H9 (cell line): ENCODE measurements around the gene NDUFA1. TPM values are rescaled to one million over a fixed set of nuclear protein-coding genes. Genes with fewer than 3 reads are reported as not detected.
"Not testable (repeated sequence)": the region's sequence is repeated elsewhere in the genome, so short reads cannot be mapped to it uniquely, and the experiment has no call there.

Experiments used
- DNase-seq: peaks from one replicate; pipeline ENCODE4 v3.0.0-alpha.2; 2017
- H2AFZ ChIP-seq: one replicate; pipeline ENCODE4 v1.6.1; 2013; ENCODE audit warnings: mild to moderate bottlenecking, low read length, control low read depth, moderate library complexity
- H2AK5ac ChIP-seq: 2 replicates; pipeline ENCODE4 v1.6.1; 2013; ENCODE audit warnings: low read length, control low read depth, mixed read lengths; ENCODE audit not compliant: insufficient read length
- H2BK120ac ChIP-seq: one replicate; pipeline ENCODE4 v1.6.1; 2013; ENCODE audit warnings: low read depth, mild to moderate bottlenecking, low read length, control low read depth, inconsistent platforms; ENCODE audit not compliant: poor library complexity, severe bottlenecking
- H2BK12ac ChIP-seq: 2 replicates; pipeline ENCODE4 v1.6.1; 2013; ENCODE audit warnings: low read length, control low read depth, mixed read lengths, low read depth; ENCODE audit not compliant: insufficient read length
- H2BK15ac ChIP-seq: 2 replicates; pipeline ENCODE4 v1.6.1; 2013; ENCODE audit warnings: low read depth, low read length, control low read depth
- H2BK20ac ChIP-seq: one replicate; pipeline ENCODE4 v1.6.1; 2013; ENCODE audit warnings: low read depth, mild to moderate bottlenecking, low read length, control low read depth, inconsistent platforms; ENCODE audit not compliant: poor library complexity, severe bottlenecking
- H2BK5ac ChIP-seq: 2 replicates; pipeline ENCODE4 v1.6.1; 2013; ENCODE audit warnings: low read length, control low read depth, mixed read lengths; ENCODE audit not compliant: insufficient read length
- H3K14ac ChIP-seq: 2 replicates; pipeline ENCODE4 v1.6.1; 2013; ENCODE audit warnings: low read length, control low read depth; ENCODE audit not compliant: insufficient read depth
- H3K18ac ChIP-seq: 2 replicates; pipeline ENCODE4 v1.6.1; 2013; ENCODE audit warnings: low read depth, mild to moderate bottlenecking, mixed read lengths, low read length, control low read depth; ENCODE audit not compliant: insufficient read length
- H3K23ac ChIP-seq: 2 replicates; pipeline ENCODE4 v1.6.1; 2013; ENCODE audit warnings: low read length, control low read depth, mixed read lengths, low read depth; ENCODE audit not compliant: insufficient read length
- H3K23me2 ChIP-seq: 2 replicates; pipeline ENCODE4 v1.6.1; 2013; ENCODE audit warnings: low read depth, mild to moderate bottlenecking, mixed read lengths, low read length, control low read depth; ENCODE audit not compliant: insufficient read length, poor library complexity, severe bottlenecking
- H3K27ac ChIP-seq: 2 replicates; pipeline ENCODE4 v1.5.1; 2013; ENCODE audit warnings: low read length, control low read depth, mixed read lengths, low read depth; ENCODE audit not compliant: insufficient read length
- H3K27me3 ChIP-seq: 2 replicates; pipeline ENCODE4 v1.6.1; 2013; ENCODE audit warnings: low read length, control low read depth, inconsistent platforms; ENCODE audit not compliant: insufficient read depth
- H3K4ac ChIP-seq: 2 replicates; pipeline ENCODE4 v1.6.1; 2013; ENCODE audit warnings: low read depth, mild to moderate bottlenecking, control low read depth, inconsistent platforms, low read length, moderate library complexity
- H3K4me1 ChIP-seq: 2 replicates; pipeline ENCODE4 v1.6.1; 2013; ENCODE audit warnings: low read length, control low read depth, inconsistent platforms; ENCODE audit not compliant: insufficient read depth
- H3K4me2 ChIP-seq: 2 replicates; pipeline ENCODE4 v1.6.1; 2013; ENCODE audit warnings: low read length, control low read depth, mixed read lengths; ENCODE audit not compliant: insufficient read length, insufficient read depth
- H3K56ac ChIP-seq: 2 replicates; pipeline ENCODE4 v1.6.1; 2013; ENCODE audit warnings: low read depth, mild to moderate bottlenecking, mixed read lengths, low read length, control low read depth; ENCODE audit not compliant: insufficient read length
- H3K79me1 ChIP-seq: 2 replicates; pipeline ENCODE4 v1.6.1; 2013; ENCODE audit warnings: low read depth, mild to moderate bottlenecking, moderate library complexity, low read length, control low read depth, inconsistent platforms; ENCODE audit not compliant: insufficient read depth, poor library complexity, severe bottlenecking
- H3K79me2 ChIP-seq: 2 replicates; pipeline ENCODE4 v1.6.1; 2013; ENCODE audit warnings: low read length, control low read depth, inconsistent platforms; ENCODE audit not compliant: insufficient read depth
- H3K9ac ChIP-seq: 2 replicates; pipeline ENCODE4 v1.6.1; 2013; ENCODE audit warnings: low read length, control low read depth, mixed read lengths; ENCODE audit not compliant: insufficient read length; ENCODE audit errors: extremely low read depth
- H3K9me3 ChIP-seq: one replicate; pipeline ENCODE4 v1.6.1; 2013; ENCODE audit warnings: low read depth, low read length, inconsistent platforms; ENCODE audit not compliant: control insufficient read depth
- H3T11ph ChIP-seq: one replicate; pipeline ENCODE4 v1.6.1; 2013; ENCODE audit warnings: mild to moderate bottlenecking, low read length, control low read depth, inconsistent platforms
- H4K20me1 ChIP-seq: one replicate; pipeline ENCODE4 v1.6.1; 2013; ENCODE audit not compliant: control insufficient read depth, insufficient read length, insufficient read depth
- H4K5ac ChIP-seq: 2 replicates; pipeline ENCODE4 v1.6.1; 2013; ENCODE audit warnings: low read depth, mild to moderate bottlenecking, mixed read lengths, low read length, control low read depth; ENCODE audit not compliant: insufficient read length
- H4K8ac ChIP-seq: replicated peaks from 2 replicates; pipeline ENCODE4 v1.6.1; 2013; ENCODE audit warnings: low read length, control low read depth, mixed read lengths, low read depth; ENCODE audit not compliant: insufficient read length
- H4K91ac ChIP-seq: 2 replicates; pipeline ENCODE4 v1.6.1; 2013; ENCODE audit warnings: low read depth, mild to moderate bottlenecking, moderate library complexity, mixed read lengths, low read length, control low read depth; ENCODE audit not compliant: insufficient read length
- H3K27ac Mint-ChIP-seq, 3 experiments: 2 replicates in 2 of 3; 3 replicates in 1 of 3; pipeline ENCODE4 v1.8.0; 2020 to 2021; ENCODE audit warnings: mixed read lengths in 3 of 3, mild to moderate bottlenecking in 1 of 3, moderate library complexity in 1 of 3
- H3K27me3 Mint-ChIP-seq: 2 replicates; pipeline ENCODE4 v1.8.0; 2021; ENCODE audit warnings: low read depth, mild to moderate bottlenecking, moderate library complexity, mixed read lengths
- H3K36me3 Mint-ChIP-seq, 3 experiments: 2 replicates in 2 of 3; 3 replicates in 1 of 3; pipeline ENCODE4 v1.8.0; 2020 to 2021; ENCODE audit warnings: low read depth in 3 of 3, mixed read lengths in 3 of 3; ENCODE audit not compliant: insufficient read depth in 1 of 3
- H3K4me1 Mint-ChIP-seq, 2 experiments: 2 replicates each; pipeline ENCODE4 v1.8.0; 2020; ENCODE audit warnings: mixed read lengths in 2 of 2
- H3K4me3 Mint-ChIP-seq, 2 experiments: 2 replicates in 1 of 2; 3 replicates in 1 of 2; pipeline ENCODE4 v1.8.0; 2020 to 2021; ENCODE audit warnings: mild to moderate bottlenecking in 2 of 2, mixed read lengths in 2 of 2, moderate library complexity in 1 of 2
- H3K9me3 Mint-ChIP-seq, 2 experiments: 2 replicates in 1 of 2; 3 replicates in 1 of 2; pipeline ENCODE4 v1.8.0; 2020; ENCODE audit warnings: mild to moderate bottlenecking in 2 of 2, mixed read lengths in 2 of 2, moderate library complexity in 1 of 2
- WGBS: extraction: QIAGEN DNeasy Blood & Tissue Kit; methylation state at CpG from one replicate; pipeline ENCODE4 v1.1.7; 2013; ENCODE audit warnings: missing lambda C conversion rate, low lambda C conversion rate, mixed read lengths; ENCODE audit not compliant: insufficient read length; ENCODE audit errors: extremely low coverage; 5-methylcytosine and 5-hydroxymethylcytosine counted together
- total RNA-seq: library from RNA; stranded (reverse); gene quantifications from 2 replicates; pipeline ENCODE4 v1.2.1, GENCODE V29; 2021
- TF ChIP-seq, protein P1 (sequence below): fragments of 200-600 bp; sonication (generic); conservative IDR thresholded peaks from 3 replicates; pipeline ENCODE4 v1.8.0; 2021; ENCODE audit warnings: antibody characterized with exemption, mild to moderate bottlenecking

Gene NDUFA1
- total RNA-seq, 1 experiment from 2014 or later, result 69.4 TPM

GRCh38 chrX:119919835-119920585, 48.4 kb downstream of the NDUFA1 start:
- H3K56ac ChIP-seq, result no peak overlapping the region
- H4K91ac ChIP-seq, result no peak overlapping the region
- TF ChIP-seq, protein P1, sequence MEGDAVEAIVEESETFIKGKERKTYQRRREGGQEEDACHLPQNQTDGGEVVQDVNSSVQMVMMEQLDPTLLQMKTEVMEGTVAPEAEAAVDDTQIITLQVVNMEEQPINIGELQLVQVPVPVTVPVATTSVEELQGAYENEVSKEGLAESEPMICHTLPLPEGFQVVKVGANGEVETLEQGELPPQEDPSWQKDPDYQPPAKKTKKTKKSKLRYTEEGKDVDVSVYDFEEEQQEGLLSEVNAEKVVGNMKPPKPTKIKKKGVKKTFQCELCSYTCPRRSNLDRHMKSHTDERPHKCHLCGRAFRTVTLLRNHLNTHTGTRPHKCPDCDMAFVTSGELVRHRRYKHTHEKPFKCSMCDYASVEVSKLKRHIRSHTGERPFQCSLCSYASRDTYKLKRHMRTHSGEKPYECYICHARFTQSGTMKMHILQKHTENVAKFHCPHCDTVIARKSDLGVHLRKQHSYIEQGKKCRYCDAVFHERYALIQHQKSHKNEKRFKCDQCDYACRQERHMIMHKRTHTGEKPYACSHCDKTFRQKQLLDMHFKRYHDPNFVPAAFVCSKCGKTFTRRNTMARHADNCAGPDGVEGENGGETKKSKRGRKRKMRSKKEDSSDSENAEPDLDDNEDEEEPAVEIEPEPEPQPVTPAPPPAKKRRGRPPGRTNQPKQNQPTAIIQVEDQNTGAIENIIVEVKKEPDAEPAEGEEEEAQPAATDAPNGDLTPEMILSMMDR, result no peak
- no peak overlapping the region for H3K18ac ChIP-seq
- H3K9me3 ChIP-seq, result peaks cover 7% of the 10 kb centered on the region
- H3K27me3 ChIP-seq, result no peaks in the 10 kb centered on the region
- H4K8ac ChIP-seq, result no peak overlapping the region
- no peak for DNase-seq
- no peak overlapping the region for H2AK5ac ChIP-seq
- no peak overlapping the region for H2BK120ac ChIP-seq
- Mint-ChIP-seq H3K36me3 (peaks cover 1 to 13% (median 3%) of the 10 kb centered on the region in 3 experiments; a peak in 5 of 7 replicates), H3K9me3 (peaks cover 45 to 49% of the 10 kb centered on the region in 2 experiments), H3K27me3 (no peaks in the 10 kb centered on the region; the same call in 1 of the 2 replicates), H3K4me1 (no peaks in the 10 kb centered on the region), H3K4me3 (no peak overlapping the region), H3K27ac (no peak overlapping the region)
- no peak overlapping the region for H3K9ac ChIP-seq
- H3K4ac ChIP-seq, result no peak overlapping the region
- no peak overlapping the region for H2BK5ac ChIP-seq
- H3K79me2 ChIP-seq, result no peaks in the 10 kb centered on the region
- no peak overlapping the region for H3K27ac ChIP-seq
- H3K4me2 ChIP-seq, result no peak overlapping the region
- H3T11ph ChIP-seq, result no peak overlapping the region
- no peaks in the 10 kb centered on the region for H3K79me1 ChIP-seq
- H2BK15ac ChIP-seq, result no peak overlapping the region
- H3K14ac ChIP-seq, result no peak overlapping the region
- H3K23me2 ChIP-seq, result no peaks in the 10 kb centered on the region
- no peak overlapping the region for H3K23ac ChIP-seq
- no peaks in the 10 kb centered on the region for H3K4me1 ChIP-seq
- no peaks in the 10 kb centered on the region for H4K20me1 ChIP-seq
- WGBS, result no CpG with 5 or more reads among the region's 5 CpGs
- no peak overlapping the region for H2BK20ac ChIP-seq
- no peak overlapping the region for H4K5ac ChIP-seq
- no peak overlapping the region for H2AFZ ChIP-seq
- H2BK12ac ChIP-seq, result no peak overlapping the region

DNA sequence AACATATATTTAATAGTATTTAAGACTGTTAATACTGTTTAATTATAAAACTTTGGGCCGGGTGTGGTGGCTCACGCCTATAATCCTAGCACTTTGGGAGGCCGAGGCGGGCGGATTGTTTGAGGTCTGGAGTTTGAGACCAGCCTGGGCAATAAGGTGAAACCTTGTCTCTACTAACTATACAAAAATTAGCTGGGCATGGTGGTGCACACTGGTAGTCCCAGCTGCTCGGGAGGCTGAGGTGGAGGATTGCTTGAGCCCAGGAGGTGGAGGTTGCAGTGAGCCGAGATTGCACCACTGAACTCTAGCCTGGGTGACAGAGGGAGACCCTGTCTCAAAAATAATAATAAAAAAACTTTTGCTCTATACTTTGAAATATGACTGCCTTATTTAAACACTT, 50.8 kb downstream of the NDUFA1 start:
- Mint-ChIP-seq H3K36me3 (peaks cover 5 to 24% (median 10%) of the 10 kb centered on the region in 3 experiments; a peak in 6 of 7 replicates), H3K9me3 (peaks cover 49 to 52% of the 10 kb centered on the region in 2 experiments)
- not testable (repeated sequence) for H3K23me2 ChIP-seq, H3K79me1 ChIP-seq, H3K4me1 Mint-ChIP-seq, H3K4me3 Mint-ChIP-seq, H2BK15ac ChIP-seq, H3K4ac ChIP-seq, H3K23ac ChIP-seq, H3K56ac ChIP-seq, H4K91ac ChIP-seq, H3K9me3 ChIP-seq, H3K14ac ChIP-seq, DNase-seq, H3K79me2 ChIP-seq, H3K27me3 Mint-ChIP-seq, H2BK20ac ChIP-seq, H2AFZ ChIP-seq, H3K4me1 ChIP-seq, H3T11ph ChIP-seq, H2BK5ac ChIP-seq, H3K9ac ChIP-seq, H4K20me1 ChIP-seq, H3K18ac ChIP-seq, H2AK5ac ChIP-seq, H4K5ac ChIP-seq, H4K8ac ChIP-seq, H2BK12ac ChIP-seq, H3K27ac Mint-ChIP-seq, H3K4me2 ChIP-seq, H3K27me3 ChIP-seq, H2BK120ac ChIP-seq, H3K27ac ChIP-seq
- WGBS, result no CpG with 5 or more reads among the region's 7 CpGs
